Limb (tissue), 2 donors: ENCODE results near the gene PPP3R1.
"Not testable (repeated sequence)": the region's sequence is repeated elsewhere in the genome, so short reads cannot be mapped to it uniquely, and the experiment has no call there.

Experiments used
- DNase-seq, 2 donors: peaks; one replicate each; pipeline ENCODE4 v3.0.0-alpha.2; 2016; ENCODE audit errors: extremely low spot score in 2 of 2

Gene PPP3R1

DNA sequence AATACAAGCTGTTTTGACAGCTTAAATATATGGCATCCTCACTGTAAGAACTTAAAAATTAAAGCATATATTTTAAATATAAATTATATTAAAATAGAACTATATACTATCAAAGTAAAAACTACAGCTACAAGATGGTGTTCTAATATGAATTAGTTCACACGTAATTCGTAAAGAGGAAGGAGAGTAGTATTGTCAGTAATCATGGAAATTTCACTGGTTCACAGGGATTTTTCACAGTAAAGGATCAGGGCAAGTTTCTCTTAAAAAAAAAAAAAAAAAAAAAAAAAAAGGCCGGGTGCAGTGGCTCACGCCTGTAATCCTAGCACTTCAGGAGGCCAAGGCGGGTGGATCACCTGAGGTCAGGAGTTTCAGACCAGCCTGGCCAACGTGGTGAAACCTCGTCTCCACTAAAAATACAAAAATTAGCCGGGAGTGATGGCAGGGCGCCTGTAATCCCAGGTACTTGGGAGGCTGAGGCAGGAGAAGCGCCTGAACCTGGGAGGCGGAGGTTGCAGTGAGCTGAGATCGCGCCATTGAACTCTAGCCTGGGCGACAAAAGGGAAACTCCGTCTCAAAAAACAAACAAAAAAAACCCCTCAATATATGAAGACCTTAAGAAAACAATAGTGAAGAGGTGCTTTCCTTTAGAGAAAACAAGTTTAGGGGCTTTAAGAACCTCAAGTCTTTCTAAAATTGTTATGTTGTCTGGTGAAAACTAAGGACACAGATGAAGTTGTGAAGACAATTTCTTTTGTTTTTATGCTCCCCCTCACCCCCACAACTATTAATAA is 62.1 kb downstream of the PPP3R1 start:
- DNase-seq: no peak

DNA sequence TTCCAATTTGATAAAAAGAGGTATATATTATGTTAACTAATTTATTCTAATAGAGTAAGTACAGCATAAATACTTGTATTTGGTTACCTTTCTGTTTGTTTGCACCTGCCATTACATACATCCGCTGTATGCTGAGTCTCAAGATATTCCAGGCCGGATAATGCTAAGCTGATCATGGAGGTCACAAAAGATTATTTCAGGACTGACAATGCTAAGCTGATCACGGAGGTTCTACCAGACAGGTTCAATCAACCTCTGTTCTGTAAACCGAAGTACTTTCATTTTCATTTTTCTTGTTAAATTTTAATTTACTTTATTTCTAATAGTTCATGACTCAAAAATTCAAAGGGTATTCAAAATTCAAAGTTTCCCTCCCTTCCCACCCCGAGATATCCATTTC is 63.5 kb downstream of the PPP3R1 start:
- no peak for DNase-seq

GRCh38 chr2:68187329-68187728 is 65.0 kb downstream of the PPP3R1 start:
- DNase-seq: no peak

- peak in 1 of 2 donors; percentile 41 for DNase-seq
Measured at GRCh38 chr2:68185541-68186164, 66.7 kb downstream of the PPP3R1 start.

DNA sequence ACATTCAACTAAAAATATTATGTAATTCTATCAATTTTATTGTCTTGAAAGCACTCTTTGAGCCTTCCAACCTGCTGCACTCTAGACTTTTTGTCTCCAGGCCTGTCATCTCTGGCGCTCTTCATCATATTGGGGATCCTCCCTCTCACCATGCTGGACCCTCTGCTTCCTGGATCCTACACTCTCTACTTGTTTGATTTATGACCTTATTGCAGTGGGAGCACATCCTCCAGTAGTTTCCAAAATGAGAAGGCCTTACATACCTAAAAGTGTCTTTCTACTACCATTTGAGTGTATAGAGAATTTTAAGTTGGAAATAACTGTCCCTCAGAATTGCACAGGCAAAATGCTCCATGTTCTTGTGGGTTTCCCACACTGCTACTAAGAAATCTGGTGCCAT is 69.4 kb downstream of the PPP3R1 start:
- DNase-seq: no peak

GRCh38 chr2:68178954-68179627 is 73.2 kb downstream of the PPP3R1 start:
- no peak for DNase-seq

- DNase-seq: no peak
Measured at GRCh38 chr2:68178432-68178831, 73.9 kb downstream of the PPP3R1 start.

- DNase-seq: no peak
Measured at GRCh38 chr2:68177541-68177940, 74.8 kb downstream of the PPP3R1 start.

- DNase-seq: no peak
Measured at GRCh38 chr2:68176657-68177056, 75.7 kb downstream of the PPP3R1 start.

GRCh38 chr2:68175210-68175609 is 77.1 kb downstream of the PPP3R1 start:
- DNase-seq: not testable (repeated sequence)

DNA sequence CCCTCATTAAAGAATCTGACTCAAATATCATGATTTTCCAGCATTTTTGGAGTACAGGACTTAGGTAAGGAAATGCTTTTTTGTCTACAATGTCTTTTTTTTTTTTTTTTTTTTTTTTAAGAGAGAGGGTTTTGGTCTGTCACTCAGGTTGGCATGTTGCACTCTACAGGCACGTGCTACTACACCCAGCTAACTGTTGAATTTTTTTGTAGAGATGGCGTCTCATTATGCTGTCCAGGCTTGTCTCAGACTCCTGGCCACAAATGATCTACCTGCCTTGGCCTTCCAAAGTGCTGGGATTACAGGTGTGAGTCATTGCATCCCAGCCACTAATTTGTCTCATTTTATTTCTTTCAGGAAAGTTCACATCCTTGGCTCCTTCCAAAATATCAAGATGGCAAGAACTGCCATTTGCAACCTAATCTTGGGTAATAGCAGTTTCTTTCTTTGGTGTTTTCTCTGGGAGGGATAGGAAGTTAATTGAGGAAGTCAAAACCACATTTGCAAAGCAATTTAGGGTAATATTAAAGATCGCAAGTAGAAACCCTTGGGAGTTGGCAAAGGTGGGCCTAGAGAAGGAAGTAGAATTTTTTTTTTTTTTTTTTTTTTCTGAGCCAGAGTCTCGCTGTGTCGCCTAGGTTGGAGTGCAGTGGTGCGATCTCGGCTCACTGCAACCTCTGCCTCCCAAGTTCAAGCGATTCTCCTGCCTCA is 79.2 kb downstream of the PPP3R1 start:
- no peak for DNase-seq

- no peak for DNase-seq
Measured at GRCh38 chr2:68172521-68172920, 79.8 kb downstream of the PPP3R1 start.

DNA sequence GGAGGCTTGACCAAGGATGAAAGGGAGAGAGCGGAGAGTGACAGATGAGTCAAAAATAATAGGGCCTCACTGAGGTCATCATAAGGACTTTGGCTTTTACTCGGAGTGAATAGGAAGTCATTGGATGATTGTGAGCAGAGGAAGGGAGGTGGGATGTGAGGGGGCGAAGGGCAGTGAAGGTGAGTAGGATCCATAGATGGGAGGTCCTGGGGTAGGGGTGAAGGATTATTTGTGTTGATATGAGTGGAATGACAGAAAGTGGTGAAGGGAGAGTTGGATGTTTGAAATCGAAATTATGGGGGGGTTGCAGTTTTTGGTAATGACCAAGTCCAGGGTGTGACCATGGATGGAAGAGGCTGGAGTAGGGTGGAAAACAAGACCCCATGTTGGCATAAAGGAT is 80.6 kb downstream of the PPP3R1 start:
- no peak for DNase-seq

- no peak for DNase-seq
Measured at GRCh38 chr2:68171146-68171545, 81.2 kb downstream of the PPP3R1 start.

GRCh38 chr2:68169308-68169707 is 83.0 kb downstream of the PPP3R1 start:
- no peak for DNase-seq

DNA sequence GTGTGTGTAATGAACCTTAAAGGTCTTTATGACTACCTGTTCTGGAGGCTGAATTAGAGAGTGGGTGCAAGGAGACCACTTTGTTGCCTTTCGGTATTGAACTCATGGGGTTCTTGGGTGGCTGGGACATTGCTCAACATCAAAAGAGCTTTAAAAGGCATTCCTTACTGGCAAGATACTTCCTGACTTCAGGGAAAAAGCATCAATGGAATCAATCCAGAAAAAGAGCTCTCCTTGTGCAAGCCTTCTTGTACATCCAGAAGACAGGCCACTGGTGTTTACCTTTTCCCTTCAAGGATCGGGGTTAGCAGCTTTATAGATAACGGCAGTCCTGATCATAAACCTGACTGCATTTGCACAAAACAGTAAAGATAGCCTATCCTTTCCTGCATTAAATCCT is 85.1 kb downstream of the PPP3R1 start:
- no peak for DNase-seq

- no peak for DNase-seq
Measured at GRCh38 chr2:68163641-68164040, 88.7 kb downstream of the PPP3R1 start.

DNA sequence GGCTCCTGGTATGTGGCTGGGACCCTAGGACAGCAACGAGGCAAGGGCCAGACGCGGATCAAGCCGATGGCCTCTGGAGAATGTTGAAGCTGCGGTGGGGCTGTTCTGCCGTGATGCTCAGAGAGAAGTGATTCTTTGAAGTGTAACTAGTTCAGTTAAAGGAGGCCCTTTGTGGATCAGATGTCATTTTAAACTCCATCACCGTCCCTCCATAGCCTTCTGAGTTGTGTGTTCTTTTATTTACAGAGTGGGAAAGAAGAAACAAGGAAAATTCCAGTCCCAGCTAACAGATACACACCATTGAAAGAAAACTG is 94.2 kb downstream of the PPP3R1 start:
- DNase-seq: no peak

GRCh38 chr2:68157402-68158133 is 94.8 kb downstream of the PPP3R1 start, which contains the start of gene PNO1:
Gene PNO1 (plus strand): TSS chr2:68157888. CDS start chr2:68157935, 47 bp downstream.
- peak; percentile 95 to 97 for DNase-seq

GRCh38 chr2:68157002-68157401 is 95.3 kb downstream of the PPP3R1 start:
- no peak for DNase-seq

DNA sequence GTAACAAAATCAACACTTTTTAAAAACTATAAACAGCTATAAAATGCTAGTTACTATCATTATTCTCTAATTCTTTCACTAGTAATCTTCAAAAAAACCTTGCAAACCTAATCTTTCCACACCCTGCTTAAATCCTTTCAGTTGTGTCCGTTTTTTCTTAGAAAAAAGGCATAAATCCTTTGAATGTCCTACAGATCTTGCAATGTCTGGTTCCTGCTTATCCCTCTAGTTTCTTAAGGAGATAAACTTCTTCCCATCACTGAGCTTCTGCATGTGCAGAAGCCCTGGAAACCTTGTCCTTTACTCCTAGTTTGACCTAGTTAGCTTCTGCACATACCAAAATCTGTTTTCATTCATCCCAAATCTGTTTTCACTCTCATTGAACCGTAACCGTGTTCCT is 95.9 kb downstream of the PPP3R1 start:
- no peak for DNase-seq
